ENCODE measurements around the gene KIR3DL2.
"Not testable (repeated sequence)": the region's sequence is repeated elsewhere in the genome, so short reads cannot be mapped to it uniquely, and the experiment has no call there.

KIR3DL2 gene

GRCh38 chr19:54873990-54874389, 23.7 kb downstream of the KIR3DL2 start, which contains the start of gene FCAR:
Gene FCAR, plus strand, starts transcription at chr19:54874235. Its CDS starts 55 bp downstream, at chr19:54874290.
- DNase-seq, result no peak

- DNase-seq, result no peak
These were observed 25.3 kb downstream of the KIR3DL2 start for GRCh38 chr19:54875506-54875905.

GRCh38 chr19:54877471-54877870, 27.2 kb downstream of the KIR3DL2 start:
- no peak for DNase-seq

GRCh38 chr19:54881884-54882283, 31.6 kb downstream of the KIR3DL2 start:
- DNase-seq, result no peak

- DNase-seq, result no peak
These were observed 32.5 kb downstream of the KIR3DL2 start for GRCh38 chr19:54882758-54883157.

GRCh38 chr19:54883228-54883627, 33.0 kb downstream of the KIR3DL2 start:
- DNase-seq, result no peak

GRCh38 chr19:54888239-54888638, 38.0 kb downstream of the KIR3DL2 start:
- no peak for DNase-seq

- DNase-seq, result no peak
These were observed 39.3 kb downstream of the KIR3DL2 start for GRCh38 chr19:54889566-54889965.

- DNase-seq, result no peak
These were observed 43.2 kb downstream of the KIR3DL2 start for GRCh38 chr19:54893406-54893805.

- not testable (repeated sequence) for DNase-seq
These were observed 43.9 kb downstream of the KIR3DL2 start for GRCh38 chr19:54894106-54894505.

GRCh38 chr19:54896036-54896435, 45.8 kb downstream of the KIR3DL2 start:
- DNase-seq, result no peak

- not testable (repeated sequence) for DNase-seq
These were observed 48.4 kb downstream of the KIR3DL2 start for GRCh38 chr19:54898685-54899084.

GRCh38 chr19:54899646-54900045, 49.4 kb downstream of the KIR3DL2 start:
- DNase-seq, result not testable (repeated sequence)

- not testable (repeated sequence) for DNase-seq
These were observed 50.9 kb downstream of the KIR3DL2 start for GRCh38 chr19:54901153-54901552.

GRCh38 chr19:54902061-54902460, 51.8 kb downstream of the KIR3DL2 start:
- DNase-seq, result no peak

GRCh38 chr19:54903303-54903702, 53.1 kb downstream of the KIR3DL2 start:
- DNase-seq, result no peak

GRCh38 chr19:54904261-54904660, 54.0 kb downstream of the KIR3DL2 start:
- DNase-seq, result not testable (repeated sequence)

GRCh38 chr19:54905421-54905802, 55.2 kb downstream of the KIR3DL2 start:
- no peak for DNase-seq

- DNase-seq, result no peak
These were observed 55.7 kb downstream of the KIR3DL2 start, which contains the start of gene NCR1 for GRCh38 chr19:54905803-54906511. Gene NCR1, plus strand, starts transcription at chr19:54906148. Its CDS starts 40 bp downstream, at chr19:54906188.

- no peak for DNase-seq
These were observed 56.6 kb downstream of the KIR3DL2 start for GRCh38 chr19:54906819-54907218.

- not testable (repeated sequence) for DNase-seq
These were observed 57.7 kb downstream of the KIR3DL2 start for GRCh38 chr19:54907899-54908298.

Measured in C1 segment of cervical spinal cord (tissue), 14 donors.